GM12872 (cell line): Measurements from ENCODE around the gene CHKA.

Source experiments
- TF ChIP-seq, protein P1 (sequence below): IDR thresholded peaks from 3 replicates; pipeline ENCODE4 v1.5.1; 2011; ENCODE audit warnings: low read depth, mild to moderate bottlenecking, low read length, moderate library complexity; ENCODE audit not compliant: insufficient read depth

The CHKA gene

DNA sequence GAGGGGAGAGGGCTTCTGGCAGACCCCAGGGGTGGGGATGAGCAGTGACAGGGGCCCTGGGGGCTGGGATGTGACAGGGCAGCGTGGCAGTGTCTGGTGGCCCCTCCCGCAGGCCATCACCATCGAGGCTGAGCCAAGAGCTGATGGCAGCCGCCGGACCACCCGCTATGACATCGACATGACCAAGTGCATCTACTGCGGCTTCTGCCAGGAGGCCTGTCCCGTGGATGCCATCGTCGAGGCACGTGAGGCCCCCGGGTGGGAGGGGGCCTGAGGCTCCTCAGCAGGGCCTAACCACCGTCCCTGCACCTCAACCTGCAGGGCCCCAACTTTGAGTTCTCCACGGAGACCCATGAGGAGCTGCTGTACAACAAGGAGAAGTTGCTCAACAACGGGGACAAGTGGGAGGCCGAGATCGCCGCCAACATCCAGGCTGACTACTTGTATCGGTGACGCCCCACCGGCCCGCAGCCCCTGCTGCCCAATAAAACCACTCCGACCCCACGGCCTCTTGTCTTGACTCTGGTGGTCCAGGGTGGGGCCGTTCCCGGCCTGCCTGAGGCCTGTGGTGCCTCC, 85.0 kb downstream of the CHKA start:
- TF ChIP-seq, protein P1, sequence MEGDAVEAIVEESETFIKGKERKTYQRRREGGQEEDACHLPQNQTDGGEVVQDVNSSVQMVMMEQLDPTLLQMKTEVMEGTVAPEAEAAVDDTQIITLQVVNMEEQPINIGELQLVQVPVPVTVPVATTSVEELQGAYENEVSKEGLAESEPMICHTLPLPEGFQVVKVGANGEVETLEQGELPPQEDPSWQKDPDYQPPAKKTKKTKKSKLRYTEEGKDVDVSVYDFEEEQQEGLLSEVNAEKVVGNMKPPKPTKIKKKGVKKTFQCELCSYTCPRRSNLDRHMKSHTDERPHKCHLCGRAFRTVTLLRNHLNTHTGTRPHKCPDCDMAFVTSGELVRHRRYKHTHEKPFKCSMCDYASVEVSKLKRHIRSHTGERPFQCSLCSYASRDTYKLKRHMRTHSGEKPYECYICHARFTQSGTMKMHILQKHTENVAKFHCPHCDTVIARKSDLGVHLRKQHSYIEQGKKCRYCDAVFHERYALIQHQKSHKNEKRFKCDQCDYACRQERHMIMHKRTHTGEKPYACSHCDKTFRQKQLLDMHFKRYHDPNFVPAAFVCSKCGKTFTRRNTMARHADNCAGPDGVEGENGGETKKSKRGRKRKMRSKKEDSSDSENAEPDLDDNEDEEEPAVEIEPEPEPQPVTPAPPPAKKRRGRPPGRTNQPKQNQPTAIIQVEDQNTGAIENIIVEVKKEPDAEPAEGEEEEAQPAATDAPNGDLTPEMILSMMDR, result no peak

DNA sequence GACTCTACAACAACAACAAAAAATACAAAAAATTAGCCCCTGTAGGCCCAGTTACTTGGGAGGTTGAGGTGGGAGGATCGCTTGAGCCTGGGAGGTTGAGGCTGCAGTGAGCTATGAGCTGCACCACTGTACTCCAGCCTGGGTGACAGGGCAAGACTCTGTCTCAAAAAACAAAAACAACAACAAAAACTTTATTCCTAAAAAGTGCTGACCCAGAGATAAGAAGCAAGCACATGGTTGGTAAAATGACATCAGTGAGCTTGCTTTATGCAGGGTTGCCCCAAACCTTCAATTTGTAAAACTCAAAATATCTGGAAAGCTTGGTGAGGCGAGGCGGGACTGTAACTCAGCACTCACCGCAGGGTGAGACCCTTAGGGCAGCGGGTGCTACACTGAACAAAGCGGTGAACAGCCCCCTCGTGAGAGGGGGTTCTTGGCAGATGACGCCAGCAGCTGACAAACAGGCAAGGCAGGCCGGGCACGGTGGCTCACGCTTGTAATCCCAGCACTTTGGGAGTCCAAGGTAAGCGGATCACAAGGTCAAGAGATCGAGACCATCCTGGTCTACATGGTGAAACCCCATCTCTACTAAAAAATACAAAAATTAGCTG, 85.8 kb downstream of the CHKA start:
- TF ChIP-seq, protein P1, result no peak

DNA sequence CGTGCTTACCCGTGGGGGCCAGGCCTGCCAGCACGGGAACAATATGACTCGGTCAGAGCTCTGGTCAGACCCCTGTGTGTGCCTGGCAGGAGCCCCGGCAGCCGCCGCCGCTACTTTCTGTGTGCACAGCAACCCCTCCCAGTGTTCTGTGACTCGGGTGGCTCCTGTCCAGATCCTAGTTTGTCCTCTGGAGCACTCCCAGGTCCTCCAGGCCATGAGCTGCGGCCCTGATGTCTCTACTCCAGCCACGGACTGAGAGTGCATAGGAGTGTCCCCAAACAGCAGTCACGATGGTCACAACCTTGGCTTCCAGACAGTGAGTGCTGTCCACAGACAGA, 87.5 kb downstream of the CHKA start:
- TF ChIP-seq, protein P1, result no peak

DNA sequence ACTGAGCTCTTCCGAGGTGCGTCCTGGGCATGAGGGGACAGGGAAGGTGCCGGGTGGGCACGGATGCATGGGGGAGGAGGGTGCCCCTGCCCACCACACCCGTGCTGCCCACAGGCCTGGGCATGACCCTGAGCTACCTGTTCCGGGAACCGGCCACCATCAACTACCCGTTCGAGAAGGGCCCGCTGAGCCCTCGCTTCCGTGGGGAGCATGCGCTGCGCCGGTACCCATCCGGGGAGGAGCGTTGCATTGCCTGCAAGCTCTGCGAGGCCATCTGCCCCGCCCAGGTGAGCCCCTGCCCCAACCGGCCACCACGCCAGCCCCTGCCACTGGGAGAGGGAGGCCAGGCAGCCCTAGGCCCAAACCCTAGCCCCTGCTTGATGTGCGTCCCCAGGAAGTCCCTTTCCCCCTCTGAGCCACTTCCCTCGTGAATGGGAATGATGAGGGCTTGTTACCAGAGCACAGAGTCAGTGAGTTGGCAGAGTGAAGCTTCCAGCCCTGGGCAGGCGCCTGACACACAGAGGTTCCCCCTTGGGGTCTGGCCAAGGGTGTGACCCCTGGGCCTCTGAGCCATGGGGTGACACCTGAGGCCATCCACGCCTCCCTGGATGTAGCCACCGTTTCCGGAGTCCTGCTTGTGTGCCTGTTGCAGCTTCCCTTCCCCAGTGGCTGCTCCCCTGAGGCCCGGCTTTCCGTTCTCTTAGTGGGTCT, 88.0 kb downstream of the CHKA start:
- TF ChIP-seq, protein P1, result no peak

DNA sequence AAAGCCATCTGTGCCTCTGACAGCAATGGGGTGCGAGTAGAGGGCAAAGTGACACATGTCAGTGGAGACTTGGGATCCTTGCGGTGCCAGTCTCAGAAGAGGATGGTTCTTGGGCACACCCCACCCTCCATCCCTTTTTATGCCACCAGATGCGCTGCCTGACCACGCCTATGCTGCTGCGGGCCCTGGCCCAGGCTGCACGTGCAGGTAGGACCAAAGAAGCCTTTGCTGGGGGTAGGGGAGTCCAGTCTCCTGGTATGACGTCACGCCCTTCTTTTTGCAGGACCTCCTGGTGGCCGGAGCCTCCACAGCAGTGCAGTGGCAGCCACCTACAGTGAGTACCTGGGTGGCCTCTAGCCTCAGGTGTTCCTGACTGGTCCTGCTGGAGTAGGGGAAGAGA, 89.2 kb downstream of the CHKA start:
- TF ChIP-seq, protein P1, result no peak

DNA sequence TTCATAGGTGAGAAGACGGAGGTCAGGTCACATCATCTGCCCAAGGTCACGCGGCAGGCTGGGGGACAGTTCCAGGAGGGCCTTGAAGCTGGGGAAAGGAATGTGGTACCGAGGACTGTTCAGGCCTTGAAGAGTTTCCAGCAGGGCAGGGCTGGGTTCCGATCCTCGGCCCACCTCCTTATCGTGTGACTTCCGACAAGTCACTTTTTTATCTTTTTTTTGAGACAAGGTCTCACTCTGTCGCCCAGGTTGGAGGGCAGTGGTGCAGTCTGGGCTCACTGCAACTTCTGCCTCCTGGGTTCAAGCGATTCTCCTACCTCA, 90.1 kb downstream of the CHKA start:
- TF ChIP-seq, protein P1, result no peak

DNA sequence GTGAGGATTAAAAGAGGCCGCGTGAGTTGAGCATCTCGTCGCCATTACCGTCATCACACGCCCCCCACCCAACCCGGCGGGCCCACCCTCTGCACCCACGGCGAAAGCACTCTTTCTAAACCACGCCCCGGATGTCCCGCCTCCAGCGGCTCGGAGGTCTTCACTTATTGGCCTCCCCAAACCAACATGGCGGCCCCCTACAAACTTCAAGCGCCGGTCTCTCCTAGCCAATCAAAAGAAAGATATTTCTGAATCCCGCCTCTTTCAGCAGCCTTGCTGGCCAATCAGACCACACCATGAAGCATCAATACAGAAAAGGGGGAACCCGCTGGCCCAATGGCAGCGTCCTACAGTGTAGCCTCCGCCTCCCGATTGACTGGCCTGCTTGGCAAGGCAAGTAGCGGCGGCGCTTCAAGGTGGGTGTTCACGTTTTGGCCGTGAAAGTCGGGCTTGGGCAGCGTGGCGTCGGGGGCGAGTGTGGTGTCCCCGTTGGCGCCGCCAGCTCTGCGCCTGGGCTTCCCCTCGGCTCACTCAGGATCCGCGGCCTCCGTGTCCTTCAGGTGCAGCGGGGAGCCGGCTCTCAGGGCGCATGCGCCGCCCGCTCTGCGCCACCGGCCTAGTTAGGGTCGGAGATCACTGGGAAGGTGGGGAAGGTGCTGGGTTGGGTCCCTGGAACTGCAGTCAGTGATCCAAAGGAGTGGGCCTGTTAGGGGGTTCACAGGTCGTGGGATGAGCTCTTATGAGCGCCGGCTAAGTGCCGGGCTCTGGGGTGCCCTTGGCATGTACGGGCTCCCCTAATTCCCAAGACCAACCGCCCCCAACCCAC, 90.7 kb downstream of the CHKA start, which contains the start of gene NDUFS8:
TSS of gene NDUFS8 (plus strand) at position 364 of the 826 bp plus-strand sequence. CDS start 1,471 bp downstream, outside the sequence.
- TF ChIP-seq, protein P1, result no peak
